ENCODE data around the gene ZMIZ1.
A peak's percentile ranks its signal among the peaks of the same experiment; 100 is the strongest.

The ZMIZ1 gene

DNA sequence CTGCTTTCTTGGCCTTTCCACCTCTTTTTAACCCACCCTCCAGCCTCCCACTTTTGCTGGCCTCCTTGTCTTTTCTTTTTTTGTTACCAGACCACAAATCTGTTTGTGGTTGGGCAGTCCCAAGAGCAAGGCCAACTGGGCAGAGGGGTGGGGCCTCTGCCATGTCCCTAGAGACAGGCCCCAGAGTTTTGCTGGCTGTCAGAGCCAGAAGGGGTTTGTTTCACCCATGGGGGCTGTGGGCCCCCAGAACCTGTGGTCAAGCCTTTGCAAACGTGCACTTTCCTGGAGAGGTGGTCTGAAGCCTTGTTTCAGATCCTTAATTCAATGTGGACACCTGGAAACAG, 10.3 kb downstream of the ZMIZ1 start:
- no peak overlapping the region for H3K4me3 ChIP-seq (ENCODE audit: low read depth, low read length)
- H3K36me3 ChIP-seq (ENCODE audit: control insufficient read depth, insufficient read depth, low read length) = no peaks in the 10 kb centered on the region
- H3K9me3 ChIP-seq (ENCODE audit: control insufficient read depth, insufficient read depth, low read length) = no peaks in the 10 kb centered on the region
- peaks cover 41% of the 10 kb centered on the region for H3K4me1 ChIP-seq (ENCODE audit: control insufficient read depth, insufficient read depth, low read length)
- H3K27me3 ChIP-seq (ENCODE audit: control insufficient read depth, insufficient read depth, low read length) = no peaks in the 10 kb centered on the region
- no peak overlapping the region for H3K9ac ChIP-seq (ENCODE audit: low read depth, low read length)
- no peak overlapping the region for H3K27ac ChIP-seq (ENCODE audit: low read depth, low read length)

DNA sequence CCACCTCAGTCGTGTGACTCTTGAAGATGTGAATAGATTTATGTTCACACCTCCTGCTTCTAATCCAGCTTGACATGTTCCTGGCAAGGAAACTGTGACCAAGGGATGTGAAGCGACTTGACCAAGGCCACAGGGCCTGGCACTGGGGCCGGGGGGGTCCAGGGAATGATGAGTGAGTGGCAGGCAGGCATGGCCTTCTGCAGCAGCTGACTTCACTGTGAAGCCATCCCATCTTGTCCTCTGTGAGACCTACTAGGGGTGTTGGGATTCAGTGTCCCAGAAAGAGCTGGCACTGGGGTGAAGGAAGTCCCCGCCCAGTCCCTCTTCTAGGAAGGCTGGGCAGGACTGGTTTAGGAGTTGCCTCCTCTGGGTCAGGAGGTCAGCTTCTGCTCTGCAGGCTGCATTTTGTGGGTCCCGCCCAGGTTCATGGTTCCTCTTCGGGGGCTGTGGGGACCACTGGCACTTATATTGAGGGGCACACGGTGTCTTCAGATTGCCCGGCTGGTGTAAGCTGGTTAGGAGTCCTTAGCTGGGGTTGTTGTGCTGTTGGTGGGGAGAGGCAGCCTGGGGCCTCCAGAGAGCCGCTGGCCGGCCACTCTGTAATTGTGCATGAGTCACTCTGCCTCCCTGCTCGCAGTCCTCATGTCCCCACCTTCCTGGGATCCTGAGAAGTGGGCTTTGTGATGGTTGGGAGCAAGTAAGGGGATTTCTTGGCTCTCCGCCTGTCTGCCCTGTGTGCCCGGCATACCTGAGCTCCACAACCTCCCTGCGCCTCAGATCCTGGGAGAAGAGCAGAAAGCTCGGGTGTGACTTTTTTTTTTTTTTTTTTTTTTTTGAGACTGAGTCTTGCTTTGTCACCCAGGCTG, 11.0 kb downstream of the ZMIZ1 start:
- no peak overlapping the region for H3K4me3 ChIP-seq (ENCODE audit: low read depth, low read length)
- no peaks in the 10 kb centered on the region for H3K27me3 ChIP-seq (ENCODE audit: control insufficient read depth, insufficient read depth, low read length)
- no peak overlapping the region for H3K27ac ChIP-seq (ENCODE audit: low read depth, low read length)
- no peak overlapping the region for H3K9ac ChIP-seq (ENCODE audit: low read depth, low read length)
- H3K4me1 ChIP-seq (ENCODE audit: control insufficient read depth, insufficient read depth, low read length) = peaks cover 39% of the 10 kb centered on the region
- no peaks in the 10 kb centered on the region for H3K36me3 ChIP-seq (ENCODE audit: control insufficient read depth, insufficient read depth, low read length)
- no peaks in the 10 kb centered on the region for H3K9me3 ChIP-seq (ENCODE audit: control insufficient read depth, insufficient read depth, low read length)

DNA sequence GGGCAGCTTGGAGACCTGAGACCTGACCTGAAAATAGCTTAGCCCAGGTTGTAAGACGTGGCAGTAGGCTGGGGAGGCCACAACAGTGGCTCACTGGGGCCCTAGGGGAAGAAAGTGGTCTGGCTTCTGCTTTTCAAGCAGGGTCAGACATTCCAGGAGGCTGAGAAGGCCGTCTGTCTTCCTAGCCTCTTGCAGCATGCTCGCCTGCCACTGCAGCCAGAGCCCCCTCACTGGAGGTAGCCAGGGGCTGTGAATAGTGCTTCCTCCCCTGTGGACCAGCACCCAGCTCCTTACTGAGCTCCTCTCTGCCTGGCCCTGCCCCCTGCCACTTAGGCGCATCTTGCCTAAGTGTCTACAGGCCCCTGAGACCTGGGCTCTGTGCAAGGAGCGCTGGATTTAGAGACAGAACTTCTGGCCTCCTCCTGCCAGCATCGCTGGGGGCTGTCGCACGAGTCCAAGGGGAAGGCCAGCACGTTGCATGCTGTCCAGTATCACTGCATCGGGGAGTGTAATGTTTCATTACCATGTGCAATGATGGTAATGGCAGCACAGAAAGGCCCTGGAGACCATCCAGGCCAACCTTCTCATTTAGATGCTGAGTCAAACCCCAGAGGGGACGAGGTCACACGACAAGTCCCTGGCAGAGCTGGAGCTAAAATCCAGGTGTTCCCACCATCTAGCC, 12.7 kb downstream of the ZMIZ1 start:
- Histone ChIP-seq H3K27ac (ENCODE audit: low read depth, low read length) (no peak overlapping the region), H3K4me3 (ENCODE audit: low read depth, low read length) (no peak overlapping the region), H3K27me3 (ENCODE audit: control insufficient read depth, insufficient read depth, low read length) (no peaks in the 10 kb centered on the region), H3K4me1 (ENCODE audit: control insufficient read depth, insufficient read depth, low read length) (peaks cover 30% of the 10 kb centered on the region), H3K9ac (ENCODE audit: low read depth, low read length) (no peak overlapping the region), H3K36me3 (ENCODE audit: control insufficient read depth, insufficient read depth, low read length) (no peaks in the 10 kb centered on the region), H3K9me3 (ENCODE audit: control insufficient read depth, insufficient read depth, low read length) (no peaks in the 10 kb centered on the region)

DNA sequence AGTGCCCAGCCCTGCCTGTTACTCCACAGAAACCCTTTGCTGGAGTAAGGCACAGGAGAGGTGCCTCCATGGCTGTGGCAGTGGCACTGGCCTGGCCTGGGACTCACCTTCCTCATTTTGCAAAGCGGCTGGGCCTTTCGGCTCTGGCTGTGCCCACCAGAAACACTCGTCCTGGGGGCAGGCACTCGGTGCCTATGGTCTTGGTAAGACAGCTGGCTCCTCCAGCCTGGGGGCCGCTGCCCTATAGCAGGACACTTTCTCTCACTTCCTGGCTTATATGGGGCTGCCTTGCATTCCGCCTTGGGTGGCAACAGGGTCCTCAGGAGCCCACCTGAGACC, 13.2 kb downstream of the ZMIZ1 start:
- H3K4me1 ChIP-seq (ENCODE audit: control insufficient read depth, insufficient read depth, low read length) = peaks cover 30% of the 10 kb centered on the region
- no peak overlapping the region for H3K27ac ChIP-seq (ENCODE audit: low read depth, low read length)
- no peaks in the 10 kb centered on the region for H3K9me3 ChIP-seq (ENCODE audit: control insufficient read depth, insufficient read depth, low read length)
- H3K4me3 ChIP-seq (ENCODE audit: low read depth, low read length) = no peak overlapping the region
- H3K9ac ChIP-seq (ENCODE audit: low read depth, low read length) = no peak overlapping the region
- H3K27me3 ChIP-seq (ENCODE audit: control insufficient read depth, insufficient read depth, low read length) = no peaks in the 10 kb centered on the region
- no peaks in the 10 kb centered on the region for H3K36me3 ChIP-seq (ENCODE audit: control insufficient read depth, insufficient read depth, low read length)

DNA sequence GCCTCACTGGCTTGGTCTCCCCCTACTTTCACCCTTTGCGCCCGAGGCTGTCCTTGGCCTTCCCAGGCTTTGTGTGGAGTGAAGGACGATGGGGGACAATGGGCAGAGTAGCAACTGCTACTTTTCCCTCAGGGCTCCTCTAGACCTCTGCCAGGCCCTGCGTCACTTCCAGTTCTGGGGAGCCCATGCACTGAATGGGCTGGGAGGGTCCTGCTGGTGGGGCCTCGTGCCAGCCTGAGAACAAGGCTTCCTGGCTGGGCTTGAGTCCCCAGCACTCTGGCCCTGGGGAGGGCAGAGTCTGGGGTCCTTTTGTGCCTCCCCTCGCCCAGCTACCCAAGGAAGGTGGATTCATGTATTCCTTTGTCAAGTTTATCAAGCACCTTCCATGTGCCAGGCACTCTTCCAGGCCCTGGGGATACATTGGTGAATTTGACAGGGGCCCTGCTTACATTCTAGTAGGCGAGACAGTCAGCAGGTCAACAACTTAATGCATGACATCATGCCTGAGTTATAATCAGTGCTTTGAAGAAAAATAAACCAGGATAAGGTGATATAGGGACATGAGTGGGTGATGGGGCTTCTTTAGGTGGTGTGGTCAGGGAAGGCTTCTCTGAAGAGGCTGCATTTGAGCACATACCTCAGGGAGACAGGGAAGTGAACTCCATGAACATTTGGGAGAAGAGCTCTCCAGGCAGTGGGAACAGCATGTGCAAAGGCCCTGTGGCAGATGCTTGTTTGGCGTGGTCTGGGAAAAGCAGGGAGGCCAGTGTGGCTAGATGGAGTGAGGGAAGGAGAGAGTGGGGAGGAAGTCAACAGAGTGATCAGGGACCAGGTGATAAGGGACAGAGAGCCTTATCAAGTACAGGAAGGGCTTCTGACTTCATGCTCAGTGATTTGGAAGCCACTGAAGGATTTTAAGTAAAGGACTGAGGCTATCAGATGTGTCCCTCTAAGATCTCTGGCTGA, 14.1 kb downstream of the ZMIZ1 start:
- H3K36me3 ChIP-seq (ENCODE audit: control insufficient read depth, insufficient read depth, low read length) = no peaks in the 10 kb centered on the region
- H3K4me3 ChIP-seq (ENCODE audit: low read depth, low read length) = no peak overlapping the region
- no peaks in the 10 kb centered on the region for H3K27me3 ChIP-seq (ENCODE audit: control insufficient read depth, insufficient read depth, low read length)
- H3K9ac ChIP-seq (ENCODE audit: low read depth, low read length) = no peak overlapping the region
- H3K9me3 ChIP-seq (ENCODE audit: control insufficient read depth, insufficient read depth, low read length) = no peaks in the 10 kb centered on the region
- peak overlapping the region; percentile 71 for H3K27ac ChIP-seq (ENCODE audit: low read depth, low read length)
- H3K4me1 ChIP-seq (ENCODE audit: control insufficient read depth, insufficient read depth, low read length) = peaks cover 33% of the 10 kb centered on the region

DNA sequence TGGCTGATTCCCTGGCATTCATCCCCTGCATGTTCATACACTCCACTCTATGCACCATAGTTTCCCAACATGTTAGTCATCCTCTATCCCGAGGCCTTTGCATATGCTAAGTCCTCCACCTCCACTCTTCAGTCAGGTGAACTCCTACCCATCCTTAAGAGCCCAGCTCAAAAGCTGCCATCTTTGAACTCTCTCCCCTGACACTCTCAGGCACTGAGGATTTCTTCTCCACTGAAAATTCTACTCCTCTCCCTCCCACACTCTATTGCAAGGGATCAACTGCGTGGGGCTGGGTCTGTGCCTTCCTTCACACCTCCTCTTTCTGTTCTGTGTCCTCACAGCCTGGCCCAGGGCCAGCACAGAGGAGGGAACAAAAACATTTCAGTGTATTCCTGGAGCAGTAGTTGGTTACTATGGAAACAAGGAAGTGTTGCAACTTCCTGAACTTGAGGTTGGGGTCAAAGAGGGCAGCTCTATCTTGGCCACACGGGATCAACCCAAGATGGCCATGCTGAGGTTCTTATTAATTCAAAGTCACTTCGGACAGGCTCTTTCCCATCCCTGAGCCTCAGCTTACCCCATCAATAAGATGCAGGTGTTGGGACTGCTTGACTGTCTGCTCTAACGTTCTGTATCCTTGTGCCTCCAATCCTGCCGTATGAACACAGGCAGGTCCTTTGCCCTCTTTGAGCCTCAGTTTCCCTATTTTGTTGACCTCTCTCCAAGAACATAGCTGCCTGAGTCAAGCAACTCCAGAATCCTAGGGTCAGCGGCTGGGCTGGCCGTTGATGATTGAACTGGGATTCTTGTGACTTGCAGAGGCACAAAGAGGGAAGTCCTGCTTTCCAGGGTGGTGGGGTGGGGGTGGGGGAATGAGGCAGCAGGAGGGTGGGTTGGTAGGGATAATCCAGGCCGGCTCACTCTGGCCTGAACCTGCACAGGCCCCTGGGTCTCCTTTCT, 15.5 kb downstream of the ZMIZ1 start:
- Histone ChIP-seq H3K4me3 (ENCODE audit: low read depth, low read length) (no peak overlapping the region), H3K27ac (ENCODE audit: low read depth, low read length) (peak overlapping the region; percentile 71), H3K36me3 (ENCODE audit: control insufficient read depth, insufficient read depth, low read length) (no peaks in the 10 kb centered on the region; the same call in 1 of the 2 replicates), H3K27me3 (ENCODE audit: control insufficient read depth, insufficient read depth, low read length) (no peaks in the 10 kb centered on the region), H3K9ac (ENCODE audit: low read depth, low read length) (no peak overlapping the region), H3K9me3 (ENCODE audit: control insufficient read depth, insufficient read depth, low read length) (no peaks in the 10 kb centered on the region), H3K4me1 (ENCODE audit: control insufficient read depth, insufficient read depth, low read length) (peaks cover 28% of the 10 kb centered on the region)

DNA sequence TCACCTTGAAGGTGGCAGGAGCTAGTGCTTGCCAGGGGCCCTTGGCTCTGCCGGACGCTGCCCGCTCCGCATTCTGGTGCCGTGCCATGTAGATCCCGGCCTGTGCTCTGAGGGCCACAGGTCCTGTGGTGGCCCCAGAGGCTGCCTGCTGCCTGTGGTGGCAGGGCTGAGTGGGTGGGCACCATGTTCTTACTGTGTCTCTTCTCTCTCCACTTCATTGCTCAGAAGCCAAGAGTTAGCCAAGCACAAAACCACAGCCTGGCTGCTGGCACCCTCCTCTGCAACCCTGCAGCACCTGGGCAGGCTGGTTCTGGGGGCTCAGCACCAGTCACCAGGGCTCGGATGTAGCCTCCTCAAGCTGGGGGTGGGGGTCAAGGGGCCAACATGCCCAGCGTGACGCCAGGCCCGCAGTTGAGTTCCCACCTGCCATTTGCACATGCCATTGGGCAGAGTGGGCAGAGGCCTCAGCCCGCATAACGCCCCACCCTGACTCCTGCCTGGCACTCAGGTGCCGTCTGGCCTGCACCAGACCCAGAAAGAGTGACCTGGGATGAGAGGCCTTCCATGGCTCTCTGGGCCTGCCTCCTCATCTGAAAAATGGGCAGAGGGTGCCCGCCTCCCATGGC, 16.3 kb downstream of the ZMIZ1 start:
- Histone ChIP-seq H3K27me3 (ENCODE audit: control insufficient read depth, insufficient read depth, low read length) (no peaks in the 10 kb centered on the region), H3K9ac (ENCODE audit: low read depth, low read length) (no peak overlapping the region), H3K36me3 (ENCODE audit: control insufficient read depth, insufficient read depth, low read length) (no peaks in the 10 kb centered on the region; the same call in 1 of the 2 replicates), H3K4me3 (ENCODE audit: low read depth, low read length) (no peak overlapping the region), H3K4me1 (ENCODE audit: control insufficient read depth, insufficient read depth, low read length) (peaks cover 21% of the 10 kb centered on the region), H3K27ac (ENCODE audit: low read depth, low read length) (no peak overlapping the region), H3K9me3 (ENCODE audit: control insufficient read depth, insufficient read depth, low read length) (no peaks in the 10 kb centered on the region)

DNA sequence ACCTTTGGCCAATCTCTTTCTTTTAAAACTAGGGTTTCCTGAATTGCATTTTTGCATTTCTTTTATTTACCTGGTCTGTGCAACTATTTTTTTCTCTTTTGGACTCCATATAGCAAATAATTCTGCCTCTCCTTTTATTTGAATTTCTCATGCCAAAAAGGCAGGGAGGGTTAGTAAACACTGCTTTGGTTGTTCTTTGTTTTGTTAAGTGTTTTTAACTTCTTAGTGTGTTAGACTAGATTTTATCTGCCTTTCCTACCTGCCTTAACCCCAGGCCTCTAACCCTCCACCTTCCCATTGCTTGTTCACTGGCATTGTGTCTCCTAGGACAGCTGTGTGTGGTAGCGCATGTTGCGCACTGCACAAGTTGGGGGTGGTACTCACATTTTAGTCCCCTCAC, 18.1 kb downstream of the ZMIZ1 start:
- Histone ChIP-seq H3K9ac (ENCODE audit: low read depth, low read length) (no peak overlapping the region), H3K36me3 (ENCODE audit: control insufficient read depth, insufficient read depth, low read length) (no peaks in the 10 kb centered on the region; the same call in 1 of the 2 replicates), H3K4me3 (ENCODE audit: low read depth, low read length) (no peak overlapping the region), H3K27ac (ENCODE audit: low read depth, low read length) (no peak overlapping the region), H3K9me3 (ENCODE audit: control insufficient read depth, insufficient read depth, low read length) (no peaks in the 10 kb centered on the region), H3K27me3 (ENCODE audit: control insufficient read depth, insufficient read depth, low read length) (no peaks in the 10 kb centered on the region), H3K4me1 (ENCODE audit: control insufficient read depth, insufficient read depth, low read length) (peaks cover 21% of the 10 kb centered on the region)

DNA sequence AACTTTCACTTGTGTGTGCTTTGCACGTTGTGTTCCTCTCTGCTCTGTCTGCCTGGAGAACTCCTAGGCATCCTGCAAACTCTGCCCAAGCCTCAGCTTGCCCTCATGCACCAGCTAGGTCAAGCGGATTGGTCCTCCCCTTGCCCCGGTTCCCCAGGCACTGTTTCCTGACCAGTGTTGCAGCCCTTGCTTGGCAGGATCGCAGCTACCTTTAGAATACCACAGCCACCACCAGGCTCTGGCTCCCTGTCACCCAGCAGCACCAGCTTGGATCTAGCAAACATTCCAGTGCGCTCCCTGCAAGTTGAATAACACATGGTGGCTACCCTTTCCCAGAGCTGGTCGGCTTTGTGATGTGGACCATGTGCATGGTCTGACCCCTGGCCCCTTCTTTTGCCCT, 19.0 kb downstream of the ZMIZ1 start:
- H3K9me3 ChIP-seq (ENCODE audit: control insufficient read depth, insufficient read depth, low read length) = no peaks in the 10 kb centered on the region
- H3K27ac ChIP-seq (ENCODE audit: low read depth, low read length) = no peak overlapping the region
- no peaks in the 10 kb centered on the region for H3K27me3 ChIP-seq (ENCODE audit: control insufficient read depth, insufficient read depth, low read length)
- peaks cover 21% of the 10 kb centered on the region for H3K4me1 ChIP-seq (ENCODE audit: control insufficient read depth, insufficient read depth, low read length)
- H3K9ac ChIP-seq (ENCODE audit: low read depth, low read length) = no peak overlapping the region
- H3K36me3 ChIP-seq (ENCODE audit: control insufficient read depth, insufficient read depth, low read length) = no peaks in the 10 kb centered on the region; the same call in 1 of the 2 replicates
- no peak overlapping the region for H3K4me3 ChIP-seq (ENCODE audit: low read depth, low read length)

DNA sequence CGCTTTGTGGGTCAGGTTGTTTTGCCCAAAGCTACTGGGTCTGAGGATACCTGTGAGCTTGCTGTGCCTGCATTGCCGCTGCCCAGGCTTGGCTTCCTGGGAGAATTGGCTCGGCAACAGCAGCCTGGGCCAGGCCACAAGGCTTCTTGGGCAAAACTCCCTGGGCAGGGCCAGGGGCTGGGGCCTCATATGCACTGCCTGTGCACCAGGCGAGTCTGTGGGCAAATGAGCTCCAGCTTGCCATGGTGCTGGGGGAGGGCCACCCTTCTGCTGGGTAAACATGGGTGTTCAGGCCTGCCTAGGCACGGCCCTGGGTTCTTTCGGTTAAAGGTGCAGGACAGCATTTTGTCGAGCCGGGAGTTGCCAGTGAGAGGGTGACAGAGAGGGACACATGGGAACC, 19.4 kb downstream of the ZMIZ1 start:
- Histone ChIP-seq H3K27ac (ENCODE audit: low read depth, low read length) (no peak overlapping the region), H3K27me3 (ENCODE audit: control insufficient read depth, insufficient read depth, low read length) (no peaks in the 10 kb centered on the region), H3K4me1 (ENCODE audit: control insufficient read depth, insufficient read depth, low read length) (peaks cover 21% of the 10 kb centered on the region), H3K9me3 (ENCODE audit: control insufficient read depth, insufficient read depth, low read length) (no peaks in the 10 kb centered on the region), H3K36me3 (ENCODE audit: control insufficient read depth, insufficient read depth, low read length) (no peaks in the 10 kb centered on the region; the same call in 1 of the 2 replicates), H3K9ac (ENCODE audit: low read depth, low read length) (no peak overlapping the region), H3K4me3 (ENCODE audit: low read depth, low read length) (no peak overlapping the region)

All from HUES48 (cell line).